Lower lobe of right lung (tissue), 2 donors: ENCODE measurements around the gene CRTC1. TPM values are rescaled to one million over a fixed set of nuclear protein-coding genes. Genes with fewer than 3 reads are reported as not detected.
A peak's percentile ranks its signal among the peaks of the same experiment; 100 is the strongest.
"Not testable (repeated sequence)": the region's sequence is repeated elsewhere in the genome, so short reads cannot be mapped to it uniquely, and the experiment has no call there.

Experiments used
- ATAC-seq, 2 donors: fragments of 200-7000 bp; cut with Tn5 transposase; one replicate each; pipeline ENCODE4 v1.9.1; 2020 to 2022; ENCODE audit warnings: mild to moderate bottlenecking in 2 of 2, moderate library complexity in 2 of 2
- DNase-seq: peaks from one replicate; pipeline ENCODE4 v3.0.0-alpha.2; 2020
- H3K27ac ChIP-seq: fragments of 200-600 bp; one replicate; pipeline ENCODE4 v1.8.0; 2022
- H3K27me3 ChIP-seq: fragments of 200-600 bp; one replicate; pipeline ENCODE4 v1.8.0; 2022; ENCODE audit warnings: low read depth
- H3K36me3 ChIP-seq: fragments of 200-600 bp; one replicate; pipeline ENCODE4 v1.8.0; 2022; ENCODE audit warnings: mild to moderate bottlenecking
- H3K4me1 ChIP-seq: fragments of 200-600 bp; one replicate; pipeline ENCODE4 v1.8.0; 2022
- H3K4me3 ChIP-seq: fragments of 200-600 bp; one replicate; pipeline ENCODE4 v1.8.0; 2022; ENCODE audit warnings: mild to moderate bottlenecking
- H3K9me3 ChIP-seq: fragments of 200-600 bp; one replicate; pipeline ENCODE4 v1.8.0; 2022
- intact Hi-C: fragments of 100-400 bp; cut with DNase I; formaldehyde crosslinking; loops from one replicate; pipeline ENCODE4 v1.11.0; 2022
- total RNA-seq: library from RNA; stranded (reverse); fragmentation: NEBNext Ultra II Directional; extraction: Animal tissue kit (Norgen Biotek cat#: 25700); gene quantifications from one replicate; pipeline ENCODE4 v1.2.1, GENCODE V29; 2021
- TF ChIP-seq, protein P1 (sequence below): fragments of 200-600 bp; IDR thresholded peaks from one replicate; pipeline ENCODE4 v1.8.0; 2022; ENCODE audit warnings: antibody characterized with exemption, mild to moderate bottlenecking
- donor health status: DM: no; HTN: yes; CAD: no; lungs with severe emphysema.

The CRTC1 gene
- total RNA-seq, 1 donor from 2014 or later, result 16.2 TPM

GRCh38 chr19:18726846-18727245 is 43.4 kb downstream of the CRTC1 start:
- H3K36me3 ChIP-seq, result no peaks in the 10 kb centered on the region
- TF ChIP-seq, protein P1, sequence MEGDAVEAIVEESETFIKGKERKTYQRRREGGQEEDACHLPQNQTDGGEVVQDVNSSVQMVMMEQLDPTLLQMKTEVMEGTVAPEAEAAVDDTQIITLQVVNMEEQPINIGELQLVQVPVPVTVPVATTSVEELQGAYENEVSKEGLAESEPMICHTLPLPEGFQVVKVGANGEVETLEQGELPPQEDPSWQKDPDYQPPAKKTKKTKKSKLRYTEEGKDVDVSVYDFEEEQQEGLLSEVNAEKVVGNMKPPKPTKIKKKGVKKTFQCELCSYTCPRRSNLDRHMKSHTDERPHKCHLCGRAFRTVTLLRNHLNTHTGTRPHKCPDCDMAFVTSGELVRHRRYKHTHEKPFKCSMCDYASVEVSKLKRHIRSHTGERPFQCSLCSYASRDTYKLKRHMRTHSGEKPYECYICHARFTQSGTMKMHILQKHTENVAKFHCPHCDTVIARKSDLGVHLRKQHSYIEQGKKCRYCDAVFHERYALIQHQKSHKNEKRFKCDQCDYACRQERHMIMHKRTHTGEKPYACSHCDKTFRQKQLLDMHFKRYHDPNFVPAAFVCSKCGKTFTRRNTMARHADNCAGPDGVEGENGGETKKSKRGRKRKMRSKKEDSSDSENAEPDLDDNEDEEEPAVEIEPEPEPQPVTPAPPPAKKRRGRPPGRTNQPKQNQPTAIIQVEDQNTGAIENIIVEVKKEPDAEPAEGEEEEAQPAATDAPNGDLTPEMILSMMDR, result no peak
- H3K4me3 ChIP-seq, result no peak overlapping the region
- no peaks in the 10 kb centered on the region for H3K9me3 ChIP-seq
- no peaks in the 10 kb centered on the region for H3K27me3 ChIP-seq
- H3K4me1 ChIP-seq, result no peaks in the 10 kb centered on the region
- intact Hi-C loops, result no loop called here
- ATAC-seq (no peak), DNase-seq (no peak)
- H3K27ac ChIP-seq, result no peak overlapping the region

DNA sequence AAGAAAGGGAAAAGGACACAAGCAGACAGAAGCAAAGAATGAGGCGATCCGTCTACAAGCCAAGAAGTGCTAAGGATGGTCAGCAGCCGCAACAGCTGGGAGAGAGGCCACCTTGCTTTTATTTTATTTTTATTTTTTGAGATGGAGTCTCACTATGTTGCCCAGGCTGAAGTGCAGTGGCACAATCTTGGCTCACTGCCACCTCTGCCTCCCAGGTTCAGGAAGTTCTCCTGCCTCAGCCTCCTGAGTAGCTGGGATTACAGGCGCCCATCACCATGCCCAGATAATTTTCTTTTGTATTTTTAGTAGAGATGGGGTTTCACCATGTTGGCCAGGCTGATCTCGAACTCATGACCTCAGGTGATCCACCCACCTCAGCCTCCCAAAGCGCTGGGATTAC is 44.1 kb downstream of the CRTC1 start:
- H3K9me3 ChIP-seq, H3K36me3 ChIP-seq, H3K27ac ChIP-seq, DNase-seq, H3K4me3 ChIP-seq, ATAC-seq, H3K4me1 ChIP-seq, H3K27me3 ChIP-seq, intact Hi-C loops: not testable (repeated sequence)

DNA sequence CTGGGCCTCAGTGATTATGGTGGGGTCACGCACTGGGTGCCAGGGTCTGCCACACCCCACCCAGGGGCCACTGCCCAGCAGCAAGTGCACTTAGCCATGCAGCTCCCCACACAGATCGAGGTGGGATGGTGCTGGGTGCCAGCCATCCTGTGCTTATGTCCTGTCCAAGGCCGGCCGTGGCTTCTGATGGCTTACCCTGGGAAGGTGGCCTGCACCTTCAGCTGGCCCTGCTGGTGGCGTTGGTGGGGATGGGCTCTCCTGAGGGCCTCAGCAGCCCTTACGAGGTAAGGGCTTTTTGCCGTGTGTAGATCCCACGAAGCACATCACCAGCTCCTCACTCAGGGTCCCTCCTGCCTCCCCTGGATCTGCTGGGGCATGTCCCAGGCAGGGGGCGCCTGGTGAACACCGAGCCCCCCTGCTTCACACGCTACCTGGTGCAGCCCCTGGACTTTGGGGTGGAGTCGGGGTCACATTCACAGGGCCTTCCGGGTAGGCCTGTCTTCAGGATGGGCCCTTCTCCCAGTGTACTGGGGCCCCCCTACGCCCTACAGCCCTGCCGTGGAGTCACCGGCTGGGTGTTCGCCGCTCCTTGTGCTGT is 46.6 kb downstream of the CRTC1 start:
- intact Hi-C loops, result no loop called here
- Histone ChIP-seq H3K27me3 (no peaks in the 10 kb centered on the region), H3K4me3 (no peak overlapping the region), H3K9me3 (no peaks in the 10 kb centered on the region), H3K36me3 (peaks cover 2% of the 10 kb centered on the region), H3K27ac (no peak overlapping the region), H3K4me1 (peaks cover 7% of the 10 kb centered on the region)
- TF ChIP-seq, protein P1, result no peak
- ATAC-seq, result peak in 1 of 2 donors; percentile 4
- no peak for DNase-seq

DNA sequence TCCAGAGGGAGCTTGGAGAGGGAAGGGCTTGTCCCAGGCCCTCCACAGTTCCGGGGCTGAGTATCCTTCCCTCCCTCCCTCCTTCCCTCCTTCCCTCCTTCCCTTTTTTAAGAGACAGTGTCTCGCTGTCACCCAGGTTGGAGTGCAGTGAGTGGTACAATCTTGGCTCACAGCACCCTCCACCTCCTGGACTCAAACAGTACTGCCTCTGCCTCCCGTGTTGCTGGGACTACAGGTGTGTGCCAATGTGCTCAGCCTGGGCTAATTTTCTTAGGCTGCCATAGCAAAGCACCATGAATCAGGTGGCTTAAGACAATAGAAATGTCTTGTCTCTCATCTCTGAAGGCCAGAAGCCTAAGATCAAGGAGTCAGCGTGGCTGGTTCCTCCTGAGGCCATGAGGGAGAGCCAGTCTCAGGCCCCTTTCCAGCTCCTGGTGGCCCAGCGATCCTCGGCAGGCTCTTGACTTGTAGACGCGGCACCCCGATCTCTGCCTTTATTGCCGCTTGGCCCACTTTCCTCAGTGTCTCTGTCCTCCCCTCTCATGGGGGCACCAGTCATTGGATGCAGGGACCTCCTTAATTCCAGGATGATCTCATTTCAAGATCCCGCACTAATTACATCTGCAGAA is 47.5 kb downstream of the CRTC1 start:
- TF ChIP-seq, protein P1, result no peak
- Histone ChIP-seq H3K27me3 (no peaks in the 10 kb centered on the region), H3K4me1 (peaks cover 7% of the 10 kb centered on the region), H3K36me3 (peaks cover 3% of the 10 kb centered on the region), H3K27ac (no peak overlapping the region), H3K9me3 (no peaks in the 10 kb centered on the region), H3K4me3 (no peak overlapping the region)
- intact Hi-C loops, result no loop called here
- DNase-seq, result no peak
- no peak for ATAC-seq

DNA sequence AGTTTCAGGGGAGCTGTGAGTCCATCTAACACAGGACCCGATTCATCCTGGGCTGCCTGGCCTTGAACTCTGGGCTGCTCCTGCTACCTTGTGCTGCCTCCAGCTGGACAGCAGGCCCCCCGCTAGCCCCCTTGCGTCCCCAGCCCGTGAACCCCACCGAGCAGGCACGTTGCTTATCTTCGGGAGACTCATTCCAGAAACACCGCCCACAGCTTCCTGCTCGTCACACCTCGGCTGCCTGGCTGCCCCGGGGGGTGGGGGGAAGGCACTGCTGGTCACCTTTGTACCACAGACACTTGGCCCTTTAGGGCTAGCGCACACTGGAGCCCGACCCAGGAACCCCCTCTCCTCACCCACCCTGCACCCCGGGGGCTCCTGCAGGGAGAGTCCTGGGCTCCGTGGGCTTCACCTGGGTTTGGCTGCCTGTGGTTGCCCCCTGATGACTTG is 48.1 kb downstream of the CRTC1 start:
- TF ChIP-seq, protein P1, result no peak
- no peak for ATAC-seq
- Histone ChIP-seq H3K27ac (no peak overlapping the region), H3K4me3 (no peak overlapping the region), H3K9me3 (no peaks in the 10 kb centered on the region), H3K4me1 (peaks cover 9% of the 10 kb centered on the region), H3K27me3 (no peaks in the 10 kb centered on the region), H3K36me3 (peaks cover 3% of the 10 kb centered on the region)
- intact Hi-C loops, result no loop called here
- DNase-seq, result no peak

DNA sequence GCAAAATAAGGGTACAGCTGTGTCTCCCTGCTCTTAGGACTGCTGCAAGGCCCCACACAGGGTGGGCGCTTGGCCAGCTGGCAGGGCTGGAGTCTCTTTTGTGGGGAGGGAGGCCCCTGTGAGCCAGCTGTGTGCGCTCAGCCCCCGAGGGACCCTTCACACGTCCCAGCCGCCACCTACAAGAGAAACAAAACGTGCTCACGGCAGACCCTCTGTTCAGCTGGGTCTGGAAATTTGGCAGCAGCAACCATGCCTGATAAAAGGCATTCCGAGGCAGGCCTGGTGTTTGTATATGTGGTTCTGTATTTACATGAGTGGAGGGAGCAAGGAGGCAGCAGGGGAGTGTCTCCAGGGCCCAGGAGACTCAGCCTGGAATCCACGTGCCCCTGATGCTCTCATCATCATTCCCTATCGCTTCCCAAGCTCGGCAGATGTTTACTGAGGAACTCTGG is 49.7 kb downstream of the CRTC1 start:
- H3K4me1 ChIP-seq, result peaks cover 13% of the 10 kb centered on the region
- intact Hi-C loops, result no loop called here
- no peak overlapping the region for H3K27ac ChIP-seq
- no peaks in the 10 kb centered on the region for H3K27me3 ChIP-seq
- TF ChIP-seq, protein P1, result no peak
- H3K9me3 ChIP-seq, result no peaks in the 10 kb centered on the region
- DNase-seq, result no peak
- H3K4me3 ChIP-seq, result no peak overlapping the region
- peaks cover 3% of the 10 kb centered on the region for H3K36me3 ChIP-seq
- ATAC-seq, result no peak

- peaks cover 13% of the 10 kb centered on the region for H3K4me1 ChIP-seq
These were observed 50.4 kb downstream of the CRTC1 start for GRCh38 chr19:18733762-18734332.

More at GRCh38 chr19:18733762-18734332, 50.4 kb downstream of the CRTC1 start:
- DNase-seq, intact Hi-C loops, H3K9me3 ChIP-seq, H3K27ac ChIP-seq, ATAC-seq, H3K4me3 ChIP-seq, H3K36me3 ChIP-seq, H3K27me3 ChIP-seq: not testable (repeated sequence)
